ENCODE measurements around the gene PKNOX2. TPM values are rescaled to one million over a fixed set of nuclear protein-coding genes. Genes with fewer than 3 reads are reported as not detected.

The PKNOX2 gene
- total and polyA plus RNA-seq, 10 of the 15 experiments (the other 5 are each of a cell fraction or from before 2014, with no cell fraction given), result not detected

GRCh38 chr11:125394296-125394695, 229.7 kb downstream of the PKNOX2 start:
- H2AFZ ChIP-seq (ENCODE audit: control insufficient read depth, low read depth, low read length), result no peak overlapping the region
- ChIA-PET SMC1A (ENCODE audit: uncharacterized antibody, unreplicated experiment) (interaction anchor here (0.7 to 3.6 kb wide), 2 partner anchors 11 to 22 kb away, joined by 3 to 9 read pairs; no protein-coding TSS in a partner anchor), RAD21 (ENCODE audit: unreplicated experiment) (no interaction called here), POLR2A (no interaction called here), CTCF (interaction anchor here (0.9 to 4.8 kb wide), 5 partner anchors 10 to 48 kb away, joined by 3 to 24 read pairs (median 4); no protein-coding TSS in a partner anchor)
- H3K4me3 ChIP-seq, result no peak overlapping the region
- peaks cover 2 to 9% of the 10 kb centered on the region in 2 experiments; a peak in 3 of 4 replicates for H3K27me3 ChIP-seq (replicated peaks in 1 of 2; ENCODE audit: control insufficient read depth in 2 of 2, insufficient read depth in 2 of 2, low read length in 1 of 2)
- no peak for DNase-seq (ENCODE audit: low read depth, low spot score)
- H3K9ac ChIP-seq (ENCODE audit: control insufficient read depth, insufficient read depth, low read length), result no peak overlapping the region
- H3K4me2 ChIP-seq (ENCODE audit: control insufficient read depth, insufficient read depth), result no peak overlapping the region
- H3K9me3 ChIP-seq (replicated peaks; ENCODE audit: control insufficient read depth, insufficient read depth, low read length), result no peaks in the 10 kb centered on the region
- H3K27ac ChIP-seq (ENCODE audit: control insufficient read depth, insufficient read depth), result no peak overlapping the region
- ATAC-seq, result no peak
- H3K36me3 ChIP-seq (ENCODE audit: control insufficient read depth in 2 of 2, insufficient read depth in 2 of 2, low read length in 1 of 2), result no peaks in the 10 kb centered on the region
- no peaks in the 10 kb centered on the region; the same call in 1 of the 2 replicates for H4K20me1 ChIP-seq (ENCODE audit: control insufficient read depth, insufficient read depth)
- intact Hi-C loops (cut with micrococcal nuclease; ENCODE audit: unreplicated experiment) (no loop called here), in situ Hi-C loops (cut with MboI) (no loop called here)
- FAIRE-seq, result no peak
- TF ChIP-seq BRCA1 (IDR thresholded peaks at IDR 0.05; ENCODE audit: low read depth, low read length), result no peak
- TF ChIP-seq SREBF1 (IDR thresholded peaks at IDR 0.05; ENCODE audit: low read length), result no peak
- TF ChIP-seq NRF1 (conservative IDR thresholded peaks at IDR 0.05; ENCODE audit: low read depth, low read length), result no peak
- TF ChIP-seq IRF4 (IDR thresholded peaks at IDR 0.05; ENCODE audit: low read depth, low read length), result no peak
- no peak for TF ChIP-seq NR2C1 (IDR thresholded peaks at IDR 0.05)
- no peak for TF ChIP-seq ZNF384 (IDR thresholded peaks at IDR 0.05; ENCODE audit: borderline replicate concordance, low read depth, low read length)
- no peak for TF ChIP-seq BHLHE40 (IDR thresholded peaks at IDR 0.05; ENCODE audit: borderline replicate concordance in 1 of 2, low read depth in 2 of 2, low read length in 1 of 2)
- WGBS (ENCODE audit: insufficient coverage, insufficient replicate concordance, low lambda C conversion rate, missing lambda C conversion rate), result 24% methylated on average over 2 of the region's 2 CpGs
- H3K4me1 ChIP-seq (ENCODE audit: control insufficient read depth, insufficient read depth, low read length), result no peaks in the 10 kb centered on the region; the same call in 1 of the 2 replicates
- no TSS peak for BruUV-seq (replicated peaks)
- no peaks in the 10 kb centered on the region for H3K79me2 ChIP-seq (ENCODE audit: control insufficient read depth, insufficient read depth, low read length)

- DNase-seq (ENCODE audit: low read depth, low spot score), result no peak
- no peaks in the 10 kb centered on the region for H3K36me3 ChIP-seq (ENCODE audit: control insufficient read depth in 2 of 2, insufficient read depth in 2 of 2, low read length in 1 of 2)
- H3K79me2 ChIP-seq (ENCODE audit: control insufficient read depth, insufficient read depth, low read length), result no peaks in the 10 kb centered on the region
- no peak for FAIRE-seq
- no peaks in the 10 kb centered on the region; the same call in 1 of the 2 replicates for H4K20me1 ChIP-seq (ENCODE audit: control insufficient read depth, insufficient read depth)
- RAD21 ChIA-PET (ENCODE audit: unreplicated experiment), result interaction anchor here (1.2 to 4.4 kb wide), 4 partner anchors 24 to 41 kb away, joined by 3 to 37 read pairs (median 8); no protein-coding TSS in a partner anchor
- no peak overlapping the region for H3K27ac ChIP-seq (ENCODE audit: control insufficient read depth, insufficient read depth)
- H2AFZ ChIP-seq (ENCODE audit: control insufficient read depth, low read depth, low read length), result no peak overlapping the region
- H3K9ac ChIP-seq (ENCODE audit: control insufficient read depth, insufficient read depth, low read length), result no peak overlapping the region
- H3K27me3 ChIP-seq (replicated peaks in 1 of 2; ENCODE audit: control insufficient read depth in 2 of 2, insufficient read depth in 2 of 2, low read length in 1 of 2), result peaks cover 7 to 10% of the 10 kb centered on the region in 2 experiments; a peak in 3 of 4 replicates
- SMC1A ChIA-PET (ENCODE audit: uncharacterized antibody, unreplicated experiment), result interaction anchor here (1.0 to 5.5 kb wide), 9 partner anchors 8 to 44 kb away, joined by 3 to 33 read pairs (median 6); no protein-coding TSS in a partner anchor
- CTCF ChIA-PET, result interaction anchor here (0.6 to 4.8 kb wide), 15 partner anchors 8 to 587 kb away, joined by 3 to 24 read pairs (median 4); no protein-coding TSS in a partner anchor
- no peak for ATAC-seq
- intact Hi-C loops (cut with micrococcal nuclease; ENCODE audit: unreplicated experiment) (no loop called here), in situ Hi-C loops (cut with MboI) (no loop called here)
- WGBS (ENCODE audit: insufficient coverage, insufficient replicate concordance, low lambda C conversion rate, missing lambda C conversion rate), result 67% methylated on average over 5 of the region's 5 CpGs
- H3K4me2 ChIP-seq (ENCODE audit: control insufficient read depth, insufficient read depth), result no peak overlapping the region
- POLR2A ChIA-PET, result interaction anchor here (2.9 to 3.2 kb wide), 2 partner anchors 24 to 40 kb away, joined by 19 to 20 read pairs; no protein-coding TSS in a partner anchor
- no peak overlapping the region for H3K4me3 ChIP-seq
- no peaks in the 10 kb centered on the region for H3K9me3 ChIP-seq (replicated peaks; ENCODE audit: control insufficient read depth, insufficient read depth, low read length)
- no peaks in the 10 kb centered on the region; the same call in 1 of the 2 replicates for H3K4me1 ChIP-seq (ENCODE audit: control insufficient read depth, insufficient read depth, low read length)
- BruUV-seq (replicated peaks), result no TSS peak
- TF ChIP-seq HDAC2 (IDR thresholded peaks at IDR 0.05) (no peak), MTA3 (IDR thresholded peaks at IDR 0.05; ENCODE audit: borderline replicate concordance, low read length) (no peak), USF1 (IDR thresholded peaks at IDR 0.05; ENCODE audit: borderline replicate concordance, extremely low read length, insufficient read depth, low read depth, low read length) (no peak), TCF12 (IDR thresholded peaks at IDR 0.05; ENCODE audit: low read depth, low read length) (no peak), MAX (IDR thresholded peaks at IDR 0.05; ENCODE audit: low read depth, low read length) (no peak), GATAD2B (conservative IDR thresholded peaks at IDR 0.05; ENCODE audit: low read depth) (no peak), TAF1 (IDR thresholded peaks at IDR 0.05; ENCODE audit: borderline replicate concordance, low read depth, low read length) (no peak), STAT1 (conservative IDR thresholded peaks at IDR 0.05) (no peak), EP300 (IDR thresholded peaks at IDR 0.05; ENCODE audit: borderline replicate concordance in 1 of 2, control insufficient read depth in 1 of 2, low read depth in 2 of 2, low read length in 2 of 2) (no peak)
These were observed 232.9 kb downstream of the PKNOX2 start for GRCh38 chr11:125397421-125397820.

Data from GM12878 (cell line).